HG03575 (cell line): Measurements from ENCODE around the gene KIFC3.

Experiments
- ATAC-seq: cut with Tn5 transposase; IDR thresholded peaks from one replicate; pipeline ENCODE4 v1.9.1; 2021; ENCODE audit not compliant: unreplicated experiment, insufficient number of reproducible peaks, low FRiP score; ENCODE audit errors: extremely low read depth

KIFC3 gene

GRCh38 chr16:57774705-57775285, 27.5 kb downstream of the KIFC3 start:
- ATAC-seq: no peak

GRCh38 chr16:57773655-57774295, 28.5 kb downstream of the KIFC3 start:
- ATAC-seq: no peak

GRCh38 chr16:57773019-57773418, 29.3 kb downstream of the KIFC3 start:
- no peak for ATAC-seq

GRCh38 chr16:57771141-57771785, 31.0 kb downstream of the KIFC3 start:
- no peak for ATAC-seq

GRCh38 chr16:57770361-57770760, 31.9 kb downstream of the KIFC3 start:
- no peak for ATAC-seq

GRCh38 chr16:57769541-57770145, 32.6 kb downstream of the KIFC3 start:
- no peak for ATAC-seq

GRCh38 chr16:57766714-57767348, 35.5 kb downstream of the KIFC3 start:
- no peak for ATAC-seq

- no peak for ATAC-seq
Measured at GRCh38 chr16:57765160-57765728, 37.0 kb downstream of the KIFC3 start.

GRCh38 chr16:57764341-57765159, 37.7 kb downstream of the KIFC3 start:
- no peak for ATAC-seq

GRCh38 chr16:57764006-57764340, 38.3 kb downstream of the KIFC3 start:
- ATAC-seq: no peak

- no peak for ATAC-seq
Measured at GRCh38 chr16:57763285-57764005, 38.8 kb downstream of the KIFC3 start.

GRCh38 chr16:57762365-57763040, 39.8 kb downstream of the KIFC3 start:
- no peak for ATAC-seq

- no peak for ATAC-seq
Measured at GRCh38 chr16:57761957-57762356, 40.3 kb downstream of the KIFC3 start.

- ATAC-seq: no peak
Measured at GRCh38 chr16:57761301-57761700, 41.0 kb downstream of the KIFC3 start.

GRCh38 chr16:57760357-57761160, 41.7 kb downstream of the KIFC3 start:
- no peak for ATAC-seq

- no peak for ATAC-seq
Measured at GRCh38 chr16:57759541-57760356, 42.5 kb downstream of the KIFC3 start.
